Islet precursor cell (in vitro differentiated cells): ENCODE measurements around the gene ZNF385B.
"Not testable (repeated sequence)": the region's sequence is repeated elsewhere in the genome, so short reads cannot be mapped to it uniquely, and the experiment has no call there.

Experiments used
- DNase-seq: peaks from one replicate; pipeline ENCODE4 v3.0.0-alpha.2; 2018

The ZNF385B gene

GRCh38 chr2:179467960-179468359 is 393.5 kb downstream of the ZNF385B start:
- DNase-seq, result no peak

GRCh38 chr2:179467111-179467510 is 394.3 kb downstream of the ZNF385B start:
- no peak for DNase-seq

GRCh38 chr2:179461420-179461819 is 400.0 kb downstream of the ZNF385B start:
- DNase-seq, result no peak

- peak; percentile 89 for DNase-seq
Measured at GRCh38 chr2:179460181-179460929, 401.1 kb downstream of the ZNF385B start.

GRCh38 chr2:179458113-179458512 is 403.3 kb downstream of the ZNF385B start:
- DNase-seq, result not testable (repeated sequence)

- no peak for DNase-seq
Measured at GRCh38 chr2:179455824-179456223, 405.6 kb downstream of the ZNF385B start.

- DNase-seq, result no peak
Measured at GRCh38 chr2:179455172-179455524, 406.3 kb downstream of the ZNF385B start.

GRCh38 chr2:179454443-179455171 is 406.8 kb downstream of the ZNF385B start:
- no peak for DNase-seq

- no peak for DNase-seq
Measured at GRCh38 chr2:179449010-179449409, 412.4 kb downstream of the ZNF385B start.

GRCh38 chr2:179447839-179448447 is 413.5 kb downstream of the ZNF385B start:
- no peak for DNase-seq

GRCh38 chr2:179447421-179447820 is 414.0 kb downstream of the ZNF385B start:
- DNase-seq, result no peak

GRCh38 chr2:179446476-179447141 is 414.8 kb downstream of the ZNF385B start:
- DNase-seq, result no peak

- no peak for DNase-seq
Measured at GRCh38 chr2:179444056-179444455, 417.4 kb downstream of the ZNF385B start.

- peak; percentile 83 for DNase-seq
Measured at GRCh38 chr2:179443180-179443579, 418.2 kb downstream of the ZNF385B start.

GRCh38 chr2:179442206-179442605 is 419.2 kb downstream of the ZNF385B start:
- no peak for DNase-seq

GRCh38 chr2:179441551-179441950 is 419.9 kb downstream of the ZNF385B start:
- DNase-seq, result no peak

GRCh38 chr2:179440642-179441251 is 420.7 kb downstream of the ZNF385B start:
- DNase-seq, result no peak

GRCh38 chr2:179438654-179439053 is 422.8 kb downstream of the ZNF385B start:
- no peak for DNase-seq

- no peak for DNase-seq
Measured at GRCh38 chr2:179437430-179437829, 424.0 kb downstream of the ZNF385B start.

GRCh38 chr2:179435566-179435965 is 425.8 kb downstream of the ZNF385B start:
- DNase-seq, result no peak

- DNase-seq, result no peak
Measured at GRCh38 chr2:179435000-179435399, 426.4 kb downstream of the ZNF385B start.

GRCh38 chr2:179434357-179434756 is 427.1 kb downstream of the ZNF385B start:
- DNase-seq, result no peak

- DNase-seq, result no peak
Measured at GRCh38 chr2:179432751-179433150, 428.7 kb downstream of the ZNF385B start.
